HG02588 (cell line): ENCODE results near the gene MCM7.

Source experiments
- ATAC-seq: cut with Tn5 transposase; IDR thresholded peaks from one replicate; pipeline ENCODE4 v1.9.1; 2021; ENCODE audit warnings: mild to moderate bottlenecking, moderate library complexity; ENCODE audit not compliant: unreplicated experiment

MCM7 gene

GRCh38 chr7:100075418-100075817 is 25.8 kb downstream of the MCM7 start:
- no peak for ATAC-seq

- no peak for ATAC-seq
Observed at GRCh38 chr7:100074841-100075240, 26.4 kb downstream of the MCM7 start.

GRCh38 chr7:100072462-100072861 is 28.7 kb downstream of the MCM7 start:
- no peak for ATAC-seq

DNA sequence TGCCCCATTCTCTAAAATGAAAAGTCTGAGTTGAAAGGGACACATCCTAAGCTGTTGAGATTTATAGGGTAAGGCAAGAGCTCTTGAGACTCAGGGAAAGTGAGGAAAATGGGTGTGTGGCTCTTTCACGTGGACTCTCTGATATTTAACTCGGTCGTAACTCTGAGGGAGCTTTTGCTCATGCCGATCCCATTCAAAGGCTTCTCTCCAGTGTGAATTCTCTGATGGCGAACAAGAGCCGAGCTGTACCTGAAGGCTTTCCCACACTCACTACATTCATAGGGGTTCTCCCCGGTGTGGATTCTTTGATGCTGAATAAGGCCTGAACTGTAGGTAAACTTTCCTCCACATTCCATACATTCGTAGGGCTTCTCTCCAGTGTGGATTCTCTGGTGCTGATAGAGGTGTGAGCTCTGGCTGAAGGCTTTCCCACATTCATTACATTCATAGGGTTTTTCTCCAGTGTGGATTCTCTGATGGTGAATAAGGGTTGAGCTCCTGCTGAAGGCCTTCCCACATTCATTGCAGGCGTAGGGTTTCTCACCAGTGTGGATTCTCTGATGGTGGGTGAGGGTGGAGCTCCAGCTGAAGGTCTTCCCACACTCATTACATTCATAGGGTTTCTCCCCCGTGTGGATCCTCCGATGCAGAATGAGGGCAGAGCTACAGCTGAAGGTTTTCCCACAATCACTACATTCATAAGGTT is 30.0 kb downstream of the MCM7 start:
- ATAC-seq = no peak

GRCh38 chr7:100069991-100070390 is 31.2 kb downstream of the MCM7 start:
- no peak for ATAC-seq

- ATAC-seq = no peak
Observed at GRCh38 chr7:100066953-100067352, 34.2 kb downstream of the MCM7 start.

GRCh38 chr7:100065452-100066186 is 35.6 kb downstream of the MCM7 start:
- ATAC-seq = no peak

DNA sequence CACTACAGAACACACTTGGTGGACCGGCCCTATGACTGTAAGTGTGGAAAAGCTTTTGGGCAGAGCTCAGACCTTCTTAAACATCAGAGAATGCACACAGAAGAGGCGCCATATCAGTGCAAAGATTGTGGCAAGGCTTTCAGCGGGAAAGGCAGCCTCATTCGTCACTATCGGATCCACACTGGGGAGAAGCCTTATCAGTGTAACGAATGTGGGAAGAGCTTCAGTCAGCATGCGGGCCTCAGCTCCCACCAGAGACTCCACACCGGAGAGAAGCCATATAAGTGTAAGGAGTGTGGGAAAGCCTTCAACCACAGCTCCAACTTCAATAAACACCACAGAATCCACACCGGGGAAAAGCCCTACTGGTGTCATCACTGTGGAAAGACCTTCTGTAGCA is 37.0 kb downstream of the MCM7 start:
- no peak for ATAC-seq

GRCh38 chr7:100063376-100063775 is 37.8 kb downstream of the MCM7 start:
- no peak for ATAC-seq

DNA sequence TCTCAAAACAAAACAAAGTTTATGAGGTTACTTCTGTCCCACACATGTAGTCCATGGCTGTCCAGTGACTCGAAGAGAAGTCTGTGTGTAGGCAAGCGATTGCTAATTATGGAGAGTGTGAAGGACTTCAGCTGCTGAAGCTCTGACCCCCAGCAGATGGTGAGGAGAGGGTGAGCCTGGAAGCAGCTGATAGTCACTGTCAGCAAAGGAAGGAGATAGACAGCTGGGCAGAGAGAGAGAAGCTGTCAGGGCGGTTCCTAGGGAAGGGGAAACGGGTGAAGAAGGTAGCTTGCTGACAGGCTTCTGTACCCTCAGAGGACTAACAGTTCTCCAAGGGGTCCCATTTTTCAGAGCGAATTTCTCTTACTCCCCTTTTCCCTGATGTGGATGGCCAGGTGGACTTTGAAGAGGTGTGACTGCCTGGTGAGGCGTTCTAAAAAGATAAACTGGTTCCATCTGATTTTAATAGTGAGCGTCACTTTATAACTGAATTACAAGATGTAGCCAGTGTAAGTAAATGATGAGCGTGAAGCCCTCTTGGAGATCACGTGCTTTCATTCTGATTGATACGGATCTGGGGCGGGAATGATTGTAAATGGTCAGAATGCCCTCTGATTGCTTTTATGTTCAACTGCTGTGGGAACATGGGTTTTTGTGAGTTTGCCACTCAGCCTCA is 39.5 kb downstream of the MCM7 start:
- no peak for ATAC-seq

GRCh38 chr7:100059251-100059739 is 41.9 kb downstream of the MCM7 start:
- ATAC-seq = no peak

GRCh38 chr7:100057006-100057405 is 44.2 kb downstream of the MCM7 start:
- ATAC-seq = no peak

GRCh38 chr7:100053215-100053614 is 48.0 kb downstream of the MCM7 start:
- ATAC-seq = no peak

GRCh38 chr7:100051611-100052010 is 49.6 kb downstream of the MCM7 start:
- no peak for ATAC-seq

DNA sequence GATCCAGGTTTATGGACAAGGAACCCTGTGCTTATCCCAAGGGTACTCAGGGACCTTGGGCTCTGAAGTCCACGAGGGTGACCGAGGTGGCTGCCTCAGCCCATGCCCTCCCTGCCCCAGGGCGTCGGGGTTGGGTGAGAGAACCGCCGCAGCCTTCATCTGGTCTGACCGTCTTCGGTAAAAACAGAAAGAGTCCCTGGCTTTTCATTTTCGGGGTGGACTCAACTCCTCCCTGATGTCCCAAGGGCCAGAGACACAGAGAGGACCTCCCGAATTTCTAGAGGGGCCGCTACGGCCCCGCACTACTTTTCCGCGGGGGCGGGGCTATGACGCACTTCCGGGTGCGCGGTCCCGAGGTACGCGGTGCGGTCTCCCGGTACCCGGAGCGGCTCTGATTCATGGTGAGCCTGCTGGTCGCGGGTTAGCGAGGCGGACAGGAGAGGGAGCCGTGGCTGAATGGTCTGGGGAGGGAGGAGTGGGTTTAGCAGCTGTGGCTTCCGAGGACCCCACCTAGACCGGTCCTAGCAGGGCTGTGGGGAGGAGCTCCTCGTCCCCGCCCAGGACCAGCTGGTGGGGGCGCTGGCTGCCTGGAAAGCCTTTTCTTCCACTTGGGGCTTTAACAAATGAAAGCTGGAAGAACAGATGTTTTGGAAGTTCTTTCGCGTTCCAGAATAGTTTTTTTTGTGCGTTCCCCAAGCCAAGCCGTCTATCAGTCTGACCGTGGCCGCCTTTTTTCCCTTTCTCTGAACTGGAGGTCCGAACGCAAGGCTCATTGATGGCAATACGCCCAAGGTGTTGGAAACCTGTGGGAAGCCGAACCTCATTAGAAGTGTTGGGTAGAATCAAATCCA is 51.5 kb downstream of the MCM7 start, which contains the start of gene ZSCAN21:
Gene ZSCAN21, plus strand, starts transcription at position 334 of the 851 bp plus-strand sequence. CDS start 7,233 bp downstream, outside the sequence.
- ATAC-seq = peak; percentile 91

DNA sequence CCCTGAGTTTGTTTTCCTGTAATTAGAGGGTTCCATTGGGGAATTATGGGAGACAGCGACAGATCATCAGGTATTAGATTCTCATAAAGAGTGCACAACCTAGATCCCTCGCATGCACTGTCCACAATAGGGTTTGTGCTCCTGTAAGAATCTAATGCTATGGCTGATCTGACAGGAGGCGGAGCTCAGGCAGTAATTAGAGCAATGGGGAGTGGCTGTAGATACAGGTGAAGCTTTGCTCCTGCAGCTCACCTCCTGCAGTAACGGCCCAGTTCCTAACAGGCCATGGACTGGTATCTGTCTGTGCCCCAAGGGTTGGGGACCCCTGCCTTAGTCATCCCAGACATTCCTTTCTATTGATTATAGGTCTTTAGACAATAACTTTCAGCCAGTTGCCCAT is 52.5 kb downstream of the MCM7 start:
- no peak for ATAC-seq

GRCh38 chr7:100044718-100045117 is 56.5 kb downstream of the MCM7 start:
- no peak for ATAC-seq
